ENCODE results near the gene ARL3. TPM values are rescaled to one million over a fixed set of nuclear protein-coding genes. Genes with fewer than 3 reads are reported as not detected.
A peak's percentile ranks its signal among the peaks of the same experiment; 100 is the strongest.
"Not testable (repeated sequence)": the region's sequence is repeated elsewhere in the genome, so short reads cannot be mapped to it uniquely, and the experiment has no call there.

ARL3 gene
- total RNA-seq, 1 experiment from 2014 or later: 5.9 TPM

DNA sequence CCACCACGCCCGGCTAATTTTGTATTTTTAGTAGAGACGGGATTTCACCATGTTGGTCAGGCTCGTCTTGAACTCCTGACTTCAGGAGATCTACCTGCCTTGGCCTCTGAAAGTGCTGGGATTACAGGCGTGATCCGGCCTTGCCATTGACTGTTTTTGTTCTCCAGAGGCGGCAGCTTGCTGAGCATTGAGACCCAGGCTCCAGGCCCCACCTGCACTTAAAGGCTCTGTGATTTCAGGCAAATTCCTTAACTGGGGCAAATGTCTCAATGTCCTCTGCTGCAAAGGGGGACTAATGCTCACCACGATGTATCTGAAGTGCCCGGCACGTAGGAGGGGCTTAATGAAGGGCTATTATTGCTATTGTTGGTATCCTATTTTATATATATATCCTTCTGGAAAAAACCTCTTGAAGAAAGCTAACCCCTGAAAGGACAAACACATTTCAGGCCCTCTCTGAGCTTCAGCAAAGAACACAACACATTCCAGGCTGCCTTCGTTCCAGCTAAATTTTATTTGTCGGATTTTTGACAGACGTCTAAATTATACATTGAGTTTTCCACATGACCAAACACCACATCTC lies 40.9 kb downstream of the ARL3 start:
- DNase-seq (ENCODE audit: low read depth): no peak

DNA sequence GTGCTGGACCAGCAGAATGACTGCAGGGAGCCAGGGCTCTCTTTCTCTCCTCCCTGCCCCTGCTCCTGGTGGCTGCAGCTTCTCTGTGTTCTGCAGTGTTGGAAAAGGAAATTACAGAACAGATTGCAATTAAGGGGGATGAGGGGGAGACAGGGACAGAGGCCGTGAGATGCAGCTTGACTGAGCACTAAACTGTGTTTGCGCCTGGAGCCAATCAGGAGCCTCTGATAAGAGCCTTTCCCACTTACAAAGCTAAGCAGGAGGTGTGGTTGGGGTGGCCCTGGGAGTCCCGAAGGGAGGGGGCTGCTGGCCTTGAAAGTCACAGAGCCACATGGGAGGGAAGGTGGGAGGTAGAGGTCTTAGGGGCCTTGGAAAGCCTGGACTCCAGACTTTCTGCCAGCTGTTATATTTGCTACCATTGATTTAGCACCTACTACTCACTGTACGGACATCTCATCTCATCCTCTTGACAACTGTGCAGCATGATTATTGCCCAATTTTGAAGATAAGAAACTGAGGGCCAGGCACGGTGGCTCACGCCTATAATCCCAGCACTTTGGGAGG lies 43.2 kb downstream of the ARL3 start:
- no peak for DNase-seq (ENCODE audit: low read depth)

DNA sequence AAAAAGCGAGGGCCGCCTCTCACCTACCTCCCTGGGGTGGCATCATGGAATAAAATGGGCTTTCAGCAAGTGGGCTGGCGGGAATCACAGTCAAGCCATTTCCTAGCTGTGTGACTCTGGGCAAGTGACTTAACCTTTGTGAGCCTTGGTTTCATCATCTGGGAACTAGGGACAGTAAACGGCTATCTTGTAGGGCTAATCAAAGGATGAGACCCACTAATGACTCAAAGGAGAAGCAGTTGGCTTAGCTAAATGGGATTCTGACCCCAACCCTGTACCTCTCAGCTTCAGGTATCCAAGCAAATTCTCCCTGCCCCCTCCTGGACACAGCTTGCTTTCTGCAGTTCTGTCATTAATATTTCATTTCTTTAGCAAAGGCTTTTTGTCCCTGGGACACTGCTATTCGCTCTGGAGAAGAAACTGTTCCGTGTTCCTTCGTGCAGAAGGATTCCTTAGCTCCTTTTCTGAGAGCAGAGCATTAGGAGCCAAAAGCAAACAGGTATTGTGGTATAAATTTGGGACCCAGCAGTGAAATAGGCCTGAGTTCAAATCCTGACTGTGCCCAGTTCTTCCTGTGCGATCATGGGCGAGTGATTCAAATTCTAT lies 44.0 kb downstream of the ARL3 start:
- DNase-seq (ENCODE audit: low read depth): no peak

DNA sequence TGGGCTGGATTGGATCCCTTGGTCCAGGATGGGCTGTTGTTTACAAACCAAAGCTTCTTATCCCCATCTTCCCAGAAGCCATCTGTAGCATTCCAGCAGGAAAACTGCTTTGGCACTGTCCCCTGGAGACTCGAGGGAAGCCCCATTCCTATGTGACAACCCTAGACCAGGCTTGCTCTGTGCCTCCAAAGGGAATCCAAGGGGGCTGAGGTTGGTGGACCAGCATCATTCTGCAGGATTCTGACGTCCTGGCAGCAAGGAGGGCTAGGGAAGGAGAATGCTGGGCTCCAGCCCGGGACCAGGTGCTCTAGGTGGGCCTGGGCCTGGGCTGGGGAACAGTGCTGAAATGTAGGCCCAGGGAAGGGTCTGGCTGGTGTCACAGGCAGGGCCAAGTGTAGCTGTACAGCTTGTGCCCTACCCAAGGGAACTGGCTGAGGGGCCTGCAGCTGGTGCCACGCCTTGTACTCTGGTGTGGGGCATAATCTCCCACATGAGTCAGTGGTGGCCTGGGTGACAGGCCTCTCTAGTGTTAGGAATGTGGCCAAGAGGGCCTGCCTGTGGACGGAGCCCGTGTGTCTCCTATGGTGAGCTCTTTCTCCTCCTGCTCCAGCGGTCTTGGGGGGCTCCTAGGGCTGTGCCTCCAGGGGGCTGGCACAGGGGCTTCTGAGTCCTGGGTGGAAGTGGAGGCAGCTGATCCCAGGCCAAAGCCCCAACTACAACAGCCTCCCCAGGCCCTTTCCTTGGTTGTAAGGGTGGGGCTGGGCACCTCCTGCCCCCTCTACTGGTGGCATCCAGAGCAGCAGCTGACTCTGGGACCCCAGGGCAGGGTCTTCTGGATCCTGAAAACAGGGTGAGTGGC lies 44.8 kb downstream of the ARL3 start:
- DNase-seq (ENCODE audit: low read depth): peak; percentile 52

DNA sequence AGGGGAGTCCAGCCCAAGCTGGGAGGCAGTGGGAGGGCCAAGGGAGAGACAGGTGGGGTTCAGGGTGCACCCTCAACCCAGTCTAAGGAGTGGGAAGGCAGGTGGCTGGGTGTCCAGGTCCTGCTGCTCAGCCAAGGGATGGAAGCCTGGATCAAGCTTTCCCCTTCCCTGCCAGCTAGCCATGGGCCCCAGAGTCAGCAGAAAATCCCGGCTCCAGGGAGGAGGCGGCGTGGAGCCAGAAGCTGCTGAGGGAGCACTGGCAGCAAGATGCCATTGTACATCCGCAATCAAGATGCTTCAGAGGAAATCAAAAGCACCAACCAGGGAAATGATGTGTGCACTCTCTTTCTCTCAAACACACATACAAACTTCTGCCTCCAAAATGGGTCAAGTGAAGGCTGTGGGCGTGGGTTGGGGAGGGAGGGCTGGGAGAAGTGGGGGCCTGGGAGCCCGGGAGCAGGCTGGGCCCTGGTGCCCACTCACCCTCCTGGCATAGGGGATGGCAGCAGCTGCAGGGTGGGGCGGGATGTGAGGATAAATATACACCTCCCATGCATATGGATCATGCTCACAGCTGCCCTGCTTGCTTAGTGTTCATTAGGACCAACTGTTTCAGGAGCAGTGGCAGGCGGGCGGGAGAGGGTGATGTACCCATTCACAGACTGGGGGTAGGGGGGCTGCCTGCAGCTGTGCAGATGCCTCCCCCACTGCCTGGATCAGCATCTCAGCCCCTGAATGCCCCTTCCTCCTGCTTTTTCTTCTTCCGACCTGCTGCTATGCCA lies 45.7 kb downstream of the ARL3 start:
- DNase-seq (ENCODE audit: low read depth): no peak

DNA sequence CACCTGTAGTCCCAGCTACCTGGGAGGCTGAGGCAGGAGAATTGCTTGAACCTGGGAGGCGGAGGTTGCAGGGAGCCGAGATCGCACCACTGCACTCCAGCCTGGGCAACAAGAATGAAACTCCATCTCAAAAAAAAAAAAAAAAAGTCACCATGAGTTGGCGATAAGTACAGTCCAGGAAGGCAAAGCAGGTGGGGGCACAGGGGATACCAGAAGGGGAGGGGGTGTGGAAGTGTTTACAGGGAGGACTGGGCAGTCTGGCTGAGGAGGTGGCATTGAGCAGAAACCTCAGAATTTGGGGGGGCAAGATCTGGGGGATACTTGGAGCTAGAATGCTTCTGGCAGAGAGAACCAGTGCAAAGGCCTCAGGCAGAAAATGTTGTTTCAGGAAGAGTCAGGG lies 46.8 kb downstream of the ARL3 start:
- DNase-seq (ENCODE audit: low read depth): not testable (repeated sequence)

DNA sequence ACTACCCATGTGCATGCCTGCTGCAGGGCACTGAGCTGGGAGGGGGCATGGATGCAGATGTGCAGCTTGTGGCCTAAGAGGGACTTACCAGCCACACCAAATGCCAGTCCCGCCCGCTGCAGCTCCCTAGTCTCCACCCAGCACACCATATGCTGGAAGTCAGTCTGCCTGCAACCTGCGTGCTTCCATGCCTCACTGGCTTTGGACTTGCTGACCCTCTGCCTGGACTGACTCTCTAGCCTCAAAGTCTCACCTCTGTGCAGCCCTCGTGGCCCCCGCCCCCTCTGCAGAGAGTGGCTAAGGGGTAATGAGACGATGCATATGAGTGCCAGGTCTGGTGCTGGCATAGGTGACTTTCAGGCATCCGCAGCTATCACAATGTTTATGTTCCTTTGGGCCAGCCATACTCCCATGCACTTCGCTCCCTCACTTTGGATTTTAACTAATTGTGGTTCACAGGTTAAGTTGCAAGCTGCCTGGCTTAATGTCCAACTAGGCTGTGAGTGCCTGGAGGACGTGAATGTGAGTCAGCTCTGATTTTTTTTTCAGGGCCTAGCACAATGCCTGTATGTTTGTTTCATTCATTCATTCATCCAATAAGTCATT lies 48.2 kb downstream of the ARL3 start:
- DNase-seq (ENCODE audit: low read depth): no peak

DNA sequence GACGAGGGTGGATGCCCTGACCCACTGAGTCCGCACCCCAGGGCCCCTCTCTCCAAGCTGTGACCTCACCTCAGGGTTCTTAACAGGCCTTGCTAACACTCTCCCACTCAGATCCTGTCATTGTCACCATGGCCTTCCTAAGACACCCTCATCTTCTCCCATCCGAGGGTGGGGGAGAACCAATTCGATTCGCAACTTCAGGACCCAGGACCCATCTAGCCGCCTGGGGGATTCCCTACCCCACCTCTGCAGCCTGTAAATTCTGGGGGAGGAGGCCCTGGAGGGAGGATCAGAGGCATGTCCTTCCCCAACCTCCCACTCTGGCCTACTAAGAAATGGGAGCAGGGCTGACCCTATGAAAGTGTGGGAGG lies 52.6 kb downstream of the ARL3 start:
- DNase-seq (ENCODE audit: low read depth): no peak

DNA sequence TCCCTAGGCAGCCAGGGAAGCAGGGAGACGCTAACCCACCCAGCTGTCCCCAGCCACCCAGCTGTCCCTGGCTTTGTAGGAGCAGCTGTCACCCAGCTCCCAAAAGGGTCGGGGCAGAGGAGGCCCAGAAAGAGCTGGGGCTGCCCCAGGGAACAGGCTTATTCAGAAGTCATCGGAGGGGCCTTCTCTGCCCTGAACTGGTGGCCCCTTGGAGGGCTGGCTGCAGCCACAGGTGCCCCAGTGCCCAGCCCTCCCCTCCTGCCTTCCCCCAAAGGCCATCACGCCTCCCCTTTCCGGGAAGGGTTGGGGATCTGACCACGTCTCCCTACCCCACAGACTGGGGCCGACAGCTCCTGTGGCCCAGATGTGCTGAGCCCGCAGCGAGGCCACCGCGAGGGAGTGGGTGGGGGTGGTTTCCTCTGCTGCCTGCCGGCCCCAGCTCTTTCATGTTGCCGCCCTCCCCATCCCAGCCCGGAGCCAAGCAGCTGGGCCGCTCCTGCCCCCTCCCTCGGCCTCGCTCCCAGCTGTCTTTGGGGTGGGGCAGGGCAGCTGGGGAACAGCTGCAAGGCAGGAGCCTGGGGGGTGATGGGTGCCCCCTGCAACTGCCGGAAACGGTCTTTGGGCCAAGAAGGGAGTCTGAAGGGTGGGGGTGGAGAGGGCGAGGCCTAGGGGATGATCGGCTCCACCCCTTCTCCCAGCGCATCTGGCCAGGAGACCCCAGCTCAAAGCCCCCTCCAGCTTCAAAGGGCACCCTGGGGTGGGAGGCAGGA lies 53.1 kb downstream of the ARL3 start:
- DNase-seq (ENCODE audit: low read depth): peak; percentile 46

DNA sequence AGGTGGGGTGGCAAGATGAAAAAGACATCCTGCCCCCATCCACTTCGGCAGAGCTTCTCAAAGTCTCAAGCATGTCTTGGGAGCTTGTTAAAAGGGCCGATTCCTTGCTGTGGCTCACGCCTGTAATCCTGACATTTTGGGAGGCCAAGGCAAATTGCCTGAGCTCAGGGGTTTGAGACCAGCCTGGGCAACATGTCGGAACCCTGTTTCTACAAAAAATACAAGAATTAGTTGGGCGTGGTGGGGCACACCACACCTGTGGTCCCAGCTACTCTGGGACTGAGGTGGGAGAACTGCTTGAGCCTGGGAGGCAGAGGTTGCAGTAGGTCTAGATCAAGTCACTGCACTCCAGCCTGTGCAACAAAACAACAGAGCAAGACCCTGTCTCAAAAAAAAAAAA lies 55.4 kb downstream of the ARL3 start:
- no peak for DNase-seq (ENCODE audit: low read depth)

DNA sequence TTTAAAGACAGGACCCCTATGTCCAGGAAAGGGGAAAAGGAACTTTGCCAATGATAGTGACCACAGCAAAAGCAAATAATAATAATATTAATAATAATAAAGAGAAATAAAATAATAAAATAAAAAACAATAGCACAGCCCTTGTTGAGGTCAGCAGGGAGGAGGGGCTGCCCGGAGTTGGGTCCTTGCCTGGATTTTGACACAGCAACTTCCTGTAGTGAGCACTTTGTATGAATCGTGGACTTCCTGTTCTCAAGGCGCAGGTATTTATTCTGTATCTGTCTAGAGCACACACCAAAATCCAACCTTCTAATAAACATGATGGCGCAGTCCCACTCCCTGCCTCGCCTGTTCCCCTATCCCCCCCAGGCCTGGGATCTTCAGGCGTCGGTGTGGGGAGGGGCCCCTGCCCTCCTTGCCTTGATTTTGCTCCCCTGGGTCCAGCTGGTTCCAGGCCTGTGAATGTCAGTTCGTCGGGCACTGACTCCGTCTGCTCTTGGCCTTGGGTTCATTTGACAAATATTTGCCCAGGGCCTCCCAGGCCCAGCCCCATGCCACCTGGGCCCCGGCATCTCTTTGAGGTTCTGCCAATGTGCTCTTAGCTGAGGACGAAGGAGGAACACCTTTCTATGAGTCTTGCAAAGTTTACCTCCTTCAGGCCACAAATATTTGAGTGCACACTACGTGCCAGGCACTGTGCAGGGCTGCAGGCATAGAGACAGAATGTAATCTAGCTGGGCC lies 56.0 kb downstream of the ARL3 start:
- no peak for DNase-seq (ENCODE audit: low read depth)

DNA sequence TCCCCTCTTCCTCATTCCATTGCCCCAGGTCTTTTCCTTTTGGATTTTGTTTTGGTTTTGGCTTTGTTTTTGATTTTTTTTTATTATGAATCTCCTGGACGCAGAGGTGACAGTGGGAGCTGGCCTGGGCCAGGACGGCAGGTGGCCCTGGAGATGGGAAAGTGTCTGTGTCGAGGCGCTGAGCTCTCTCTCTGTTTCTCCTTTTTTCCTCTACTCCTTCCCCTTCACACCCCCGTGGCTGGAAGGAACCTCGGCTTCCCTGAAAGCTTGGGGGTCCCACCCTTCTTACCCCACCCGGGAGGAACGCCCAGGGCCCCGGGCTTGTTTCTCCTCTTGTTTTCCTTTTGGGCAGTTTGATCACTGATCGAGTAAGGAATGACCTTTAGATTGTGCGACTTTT lies 56.7 kb downstream of the ARL3 start:
- no peak for DNase-seq (ENCODE audit: low read depth)

DNA sequence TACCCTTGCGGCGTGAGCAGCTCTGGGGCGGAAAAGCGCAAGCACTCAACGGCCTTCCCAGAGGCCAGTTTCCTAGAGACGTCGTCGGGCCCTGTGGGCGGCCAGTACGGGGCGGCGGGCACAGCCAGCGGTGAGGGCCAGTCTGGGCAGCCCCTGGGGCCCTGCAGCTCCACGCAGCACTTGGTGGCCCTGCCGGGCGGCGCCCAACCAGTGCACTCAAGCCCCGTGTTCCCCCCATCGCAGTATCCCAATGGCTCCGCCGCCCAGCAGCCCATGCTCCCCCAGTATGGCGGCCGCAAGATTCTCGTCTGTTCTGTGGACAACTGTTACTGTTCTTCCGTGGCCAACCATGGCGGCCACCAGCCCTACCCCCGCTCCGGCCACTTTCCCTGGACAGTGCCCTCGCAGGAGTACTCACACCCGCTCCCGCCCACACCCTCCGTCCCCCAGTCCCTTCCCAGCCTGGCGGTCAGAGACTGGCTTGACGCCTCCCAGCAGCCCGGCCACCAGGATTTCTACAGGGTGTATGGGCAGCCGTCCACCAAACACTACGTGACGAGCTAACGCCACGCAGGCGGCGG lies 57.3 kb downstream of the ARL3 start:
- no peak for DNase-seq (ENCODE audit: low read depth)

DNA sequence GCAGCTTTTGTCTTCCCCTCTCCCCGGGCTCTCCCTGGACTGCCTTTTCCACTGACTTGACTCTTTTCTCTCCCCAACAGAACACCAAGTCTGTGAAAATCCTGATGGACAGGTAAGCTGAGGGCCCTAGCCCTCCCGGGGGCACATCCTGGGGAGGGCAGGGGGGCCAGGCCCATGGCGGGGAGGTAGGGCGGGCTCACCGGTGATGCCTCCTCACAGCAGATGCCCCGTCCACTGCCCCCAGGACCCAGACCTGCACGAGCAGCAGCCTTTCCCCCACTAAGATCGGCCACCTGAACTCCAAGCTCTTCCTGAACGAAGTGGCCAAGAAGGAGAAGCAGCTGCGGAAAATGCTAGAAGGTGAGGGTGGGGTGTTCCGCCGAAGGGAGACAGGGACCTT lies 58.2 kb downstream of the ARL3 start:
- DNase-seq (ENCODE audit: low read depth): no peak

DNA sequence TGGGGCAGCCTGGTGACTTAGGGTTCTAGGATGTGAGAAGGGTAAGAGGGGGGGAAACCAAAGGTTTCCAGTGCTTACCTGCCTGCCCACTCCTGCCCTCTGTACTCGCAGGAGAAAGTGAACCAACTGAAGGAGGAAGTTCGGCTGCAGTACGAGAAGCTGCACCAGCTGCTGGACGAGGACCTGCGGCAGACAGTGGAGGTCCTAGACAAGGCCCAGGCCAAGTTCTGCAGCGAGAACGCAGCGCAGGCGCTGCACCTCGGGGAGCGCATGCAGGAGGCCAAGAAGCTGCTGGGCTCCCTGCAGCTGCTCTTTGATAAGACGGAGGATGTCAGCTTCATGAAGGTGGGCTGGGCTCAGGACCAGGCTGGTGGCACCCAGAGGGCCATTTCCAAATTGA lies 59.2 kb downstream of the ARL3 start:
- no peak for DNase-seq (ENCODE audit: low read depth)

DNA sequence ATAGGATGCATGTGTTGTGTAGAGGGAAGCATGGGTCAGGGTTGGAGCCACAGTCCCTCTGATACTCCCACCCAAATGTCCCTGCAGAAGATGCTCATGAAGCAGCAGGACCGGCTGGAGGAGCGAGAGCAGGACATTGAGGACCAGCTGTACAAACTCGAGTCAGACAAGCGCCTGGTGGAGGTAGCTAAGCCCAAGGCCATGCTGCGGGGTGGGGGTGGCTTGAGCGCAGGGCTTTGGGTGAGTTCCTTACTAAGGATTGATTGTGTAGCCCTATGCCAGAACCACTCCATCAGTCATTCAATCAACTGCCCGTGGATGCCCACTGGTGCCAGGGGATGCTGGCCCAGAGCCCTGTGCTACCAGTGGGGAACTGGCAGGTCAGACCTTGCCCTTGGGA lies 59.6 kb downstream of the ARL3 start:
- no peak for DNase-seq (ENCODE audit: low read depth)

DNA sequence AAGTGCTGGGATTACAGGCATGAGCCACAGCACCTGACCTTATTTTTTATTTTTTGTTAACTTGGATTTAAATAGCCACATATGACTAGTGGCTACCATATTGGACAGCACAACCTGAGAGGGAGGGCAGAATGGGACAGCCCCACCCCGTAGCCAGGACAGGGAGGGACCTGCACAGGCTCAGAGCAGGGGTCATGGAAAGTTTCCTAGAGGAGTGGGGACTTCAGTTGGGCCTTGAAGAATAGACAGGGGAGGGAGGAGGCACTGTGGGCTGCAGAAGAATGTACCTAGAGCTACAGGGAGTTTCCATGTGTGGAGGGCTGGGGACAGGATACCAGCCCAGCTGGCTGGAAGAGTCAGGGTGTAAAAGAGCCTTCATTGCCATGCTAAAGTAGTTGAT lies 61.1 kb downstream of the ARL3 start:
- DNase-seq (ENCODE audit: low read depth): no peak

DNA sequence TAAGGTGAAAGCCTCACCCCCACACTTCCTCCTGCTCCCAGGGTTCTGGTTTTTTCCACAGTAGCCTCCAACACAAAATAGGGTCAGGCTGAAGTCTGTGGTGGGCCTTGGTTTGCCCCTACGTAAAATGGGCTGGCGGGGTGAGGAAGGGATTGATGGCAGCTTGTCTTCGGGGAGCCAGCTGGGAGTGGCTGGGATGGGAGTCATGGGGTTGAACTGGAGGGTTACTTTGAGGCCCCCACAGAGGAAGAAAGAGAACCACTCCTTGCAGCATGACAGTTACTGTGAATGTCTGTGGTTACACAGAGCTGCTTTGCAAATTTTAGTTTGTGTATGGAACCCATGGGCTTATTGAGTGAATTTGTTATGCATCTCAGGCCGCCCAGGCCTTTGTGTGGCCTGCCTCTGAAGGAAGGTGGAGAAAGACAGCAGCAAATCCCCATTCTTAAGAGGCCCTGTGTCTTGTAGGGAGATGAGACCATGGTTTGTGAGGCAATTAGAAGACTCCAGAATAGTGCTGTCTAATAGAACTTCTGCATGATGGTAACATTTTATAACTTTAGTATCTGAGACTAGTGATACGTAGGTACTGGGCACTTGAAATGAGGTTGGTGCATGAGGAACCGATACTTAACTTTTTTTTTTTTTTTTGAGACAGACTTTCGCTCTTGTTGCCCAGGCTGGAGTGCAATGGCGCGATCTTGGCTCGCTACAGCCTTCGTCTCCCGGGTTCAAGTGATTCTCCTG lies 61.9 kb downstream of the ARL3 start:
- DNase-seq (ENCODE audit: low read depth): no peak
